ENCODE results near the gene SYF2.

SYF2 gene

GRCh38 chr1:25183126-25183980, 48.9 kb downstream of the SYF2 start:
- DNase-seq: no peak

GRCh38 chr1:25182629-25183028, 49.7 kb downstream of the SYF2 start:
- DNase-seq: no peak

- no peak for DNase-seq
Observed at GRCh38 chr1:25180996-25181395, 51.3 kb downstream of the SYF2 start.

- DNase-seq: no peak
Observed at GRCh38 chr1:25178917-25179561, 53.3 kb downstream of the SYF2 start.

GRCh38 chr1:25174730-25175612, 57.3 kb downstream of the SYF2 start:
- DNase-seq: no peak

- DNase-seq: peak in 1 of 3 experiments; percentile 13
Observed at GRCh38 chr1:25174363-25174729, 58.0 kb downstream of the SYF2 start.

GRCh38 chr1:25173809-25174340, 58.4 kb downstream of the SYF2 start:
- DNase-seq: no peak

Measured in NCI-H1417 (cell line).